Measurements from ENCODE around the gene NRGN. TPM values are rescaled to one million over a fixed set of nuclear protein-coding genes. Genes with fewer than 3 reads are reported as not detected.

NRGN gene
- total RNA-seq, 4 donors from 2014 or later = 1.4 to 3.1 (median 2.4) TPM; not detected in 1

DNA sequence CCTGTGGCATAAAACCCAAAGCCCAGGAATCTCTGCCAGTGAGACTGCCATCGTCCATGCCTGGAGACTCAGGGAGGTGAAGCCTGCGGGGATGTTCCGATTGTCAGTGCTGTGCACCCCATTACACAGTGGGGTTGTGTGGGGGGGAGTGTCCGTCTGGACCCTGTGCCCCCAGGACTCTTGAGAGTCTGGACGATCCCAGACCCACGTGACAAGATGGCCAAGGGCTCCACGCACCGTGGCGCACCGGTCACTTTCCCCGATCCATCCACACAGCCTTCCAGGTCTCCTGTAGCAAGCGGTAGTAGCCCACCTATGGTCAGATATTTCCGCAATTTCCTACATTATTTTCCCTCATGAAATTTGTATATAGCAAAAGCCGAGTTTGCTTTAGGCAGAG is 20.9 kb upstream of the NRGN start:
- Histone ChIP-seq H3K27ac (no peak overlapping the region), H3K9me3 (no peaks in the 10 kb centered on the region), H3K36me3 (no peaks in the 10 kb centered on the region), H3K4me3 (no peak overlapping the region), H3K27me3 (peaks cover 0 to 83% of the 10 kb centered on the region in 2 donors), H3K4me1 (peaks cover 0 to 19% (median 5%) of the 10 kb centered on the region in 4 donors)
- DNase-seq (ENCODE audit: low spot score in 2 of 2) = no peak
- 31 to 39% methylated on average over 12 to 14 of the region's 14 CpGs for WGBS, 2 donors
- TF ChIP-seq EP300 (IDR thresholded peaks at IDR 0.05) (no peak), POLR2A (IDR thresholded peaks at IDR 0.05) (no peak)
- TF ChIP-seq, protein P1, sequence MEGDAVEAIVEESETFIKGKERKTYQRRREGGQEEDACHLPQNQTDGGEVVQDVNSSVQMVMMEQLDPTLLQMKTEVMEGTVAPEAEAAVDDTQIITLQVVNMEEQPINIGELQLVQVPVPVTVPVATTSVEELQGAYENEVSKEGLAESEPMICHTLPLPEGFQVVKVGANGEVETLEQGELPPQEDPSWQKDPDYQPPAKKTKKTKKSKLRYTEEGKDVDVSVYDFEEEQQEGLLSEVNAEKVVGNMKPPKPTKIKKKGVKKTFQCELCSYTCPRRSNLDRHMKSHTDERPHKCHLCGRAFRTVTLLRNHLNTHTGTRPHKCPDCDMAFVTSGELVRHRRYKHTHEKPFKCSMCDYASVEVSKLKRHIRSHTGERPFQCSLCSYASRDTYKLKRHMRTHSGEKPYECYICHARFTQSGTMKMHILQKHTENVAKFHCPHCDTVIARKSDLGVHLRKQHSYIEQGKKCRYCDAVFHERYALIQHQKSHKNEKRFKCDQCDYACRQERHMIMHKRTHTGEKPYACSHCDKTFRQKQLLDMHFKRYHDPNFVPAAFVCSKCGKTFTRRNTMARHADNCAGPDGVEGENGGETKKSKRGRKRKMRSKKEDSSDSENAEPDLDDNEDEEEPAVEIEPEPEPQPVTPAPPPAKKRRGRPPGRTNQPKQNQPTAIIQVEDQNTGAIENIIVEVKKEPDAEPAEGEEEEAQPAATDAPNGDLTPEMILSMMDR (IDR thresholded peaks at IDR 0.05) = no peak

DNA sequence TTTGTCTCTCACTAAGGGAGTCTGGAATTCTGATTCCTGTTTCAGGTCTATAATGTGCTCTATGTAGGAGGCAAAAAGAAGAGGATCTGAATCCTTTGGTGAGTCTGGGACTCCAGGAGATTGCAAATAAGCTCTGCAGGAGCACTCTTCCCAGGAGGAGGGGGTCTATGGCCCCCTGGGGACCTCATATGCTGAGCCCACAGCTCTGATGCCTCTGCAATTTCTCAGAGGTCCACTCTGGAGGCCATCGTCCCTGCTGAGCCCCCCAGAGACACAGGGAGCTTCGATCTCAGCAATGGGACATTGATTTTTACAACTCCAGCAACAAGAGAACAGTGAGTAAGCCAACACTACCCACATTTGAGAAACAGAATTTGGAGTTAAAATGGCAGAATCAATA is 20.2 kb upstream of the NRGN start:
- Histone ChIP-seq H3K9me3 (no peaks in the 10 kb centered on the region), H3K4me3 (no peak overlapping the region), H3K36me3 (no peaks in the 10 kb centered on the region), H3K27ac (no peak overlapping the region), H3K27me3 (peaks cover 0 to 90% of the 10 kb centered on the region in 2 donors), H3K4me1 (peaks cover 0 to 19% (median 5%) of the 10 kb centered on the region in 4 donors)
- WGBS, 2 donors = 26 to 38% methylated on average over 2 of the region's 2 CpGs
- TF ChIP-seq POLR2A (IDR thresholded peaks at IDR 0.05) (no peak), EP300 (IDR thresholded peaks at IDR 0.05) (no peak)
- TF ChIP-seq, protein P1 (IDR thresholded peaks at IDR 0.05) = no peak
- no peak for DNase-seq (ENCODE audit: low spot score in 2 of 2)

DNA sequence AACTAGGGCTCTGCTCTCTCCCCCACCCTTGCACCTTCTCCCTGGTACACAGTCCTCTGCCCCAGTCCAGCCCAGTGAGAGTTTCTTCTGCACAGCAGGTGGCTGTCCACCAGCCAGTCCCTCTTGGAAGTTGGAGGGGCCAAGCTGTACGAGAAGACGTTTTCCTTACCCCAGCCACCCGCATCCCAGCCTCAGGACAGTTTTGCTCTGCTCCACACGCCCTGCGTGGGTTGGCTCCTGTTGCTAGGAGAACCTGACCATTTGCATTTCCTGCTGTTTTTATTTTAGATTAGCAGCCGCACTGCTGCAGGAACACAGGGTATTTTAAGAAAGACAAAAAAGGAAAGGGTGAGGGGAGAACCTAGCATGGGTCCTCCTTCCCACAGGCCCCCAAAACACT is 17.6 kb upstream of the NRGN start:
- TF ChIP-seq, protein P1 (IDR thresholded peaks at IDR 0.05) = no peak
- TF ChIP-seq EP300 (IDR thresholded peaks at IDR 0.05) = no peak
- TF ChIP-seq POLR2A (IDR thresholded peaks at IDR 0.05) = no peak
- Histone ChIP-seq H3K27ac (no peak overlapping the region), H3K4me1 (peaks cover 0 to 27% (median 5%) of the 10 kb centered on the region in 4 donors), H3K9me3 (no peaks in the 10 kb centered on the region), H3K36me3 (no peaks in the 10 kb centered on the region), H3K27me3 (peaks cover 0 to 93% of the 10 kb centered on the region in 2 donors), H3K4me3 (no peak overlapping the region)
- DNase-seq (ENCODE audit: low spot score in 2 of 2) = no peak
- WGBS, 2 donors = 18 to 51% methylated on average over 6 of the region's 6 CpGs

DNA sequence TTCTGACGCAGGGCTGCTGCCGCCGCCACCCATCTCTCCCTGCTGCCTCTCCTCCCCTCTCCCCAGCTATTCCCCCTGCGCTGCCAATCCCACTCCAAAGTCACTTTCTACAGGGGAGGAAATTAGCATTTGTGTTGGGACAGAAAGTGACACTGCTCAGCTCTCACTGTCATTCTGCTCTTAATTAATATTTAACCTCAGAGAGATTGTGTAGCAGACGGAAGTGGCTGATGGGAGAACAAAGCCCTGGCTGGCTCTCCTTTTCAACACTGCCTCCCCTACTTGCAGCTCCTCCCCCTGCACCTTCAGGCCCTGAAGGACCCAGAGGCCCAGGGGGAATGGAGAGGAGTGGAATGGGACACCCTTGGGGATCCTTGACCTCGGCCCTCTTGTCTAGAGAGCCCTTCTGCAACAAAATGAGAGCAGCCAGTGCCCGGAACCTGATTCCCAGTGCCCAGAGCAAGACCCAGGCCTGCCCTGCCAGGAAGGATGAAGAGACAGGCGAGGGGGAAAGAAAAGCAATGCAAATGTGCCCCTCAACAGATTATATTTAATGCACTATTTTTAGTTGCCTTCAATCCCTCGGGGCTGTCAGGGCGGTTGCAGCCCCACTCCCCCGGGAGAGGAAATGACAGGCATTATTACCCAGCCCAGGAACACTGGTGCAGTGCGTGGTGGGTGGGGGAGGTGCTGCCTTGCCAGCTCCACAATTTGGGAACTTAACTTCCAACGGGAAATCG is 14.6 kb upstream of the NRGN start:
- H3K4me1 ChIP-seq = peaks cover 0 to 9% (median 0%) of the 10 kb centered on the region in 4 donors
- no peaks in the 10 kb centered on the region for H3K9me3 ChIP-seq
- H3K27ac ChIP-seq = no peak overlapping the region
- no peak for DNase-seq (ENCODE audit: low spot score in 2 of 2)
- WGBS, 2 donors = 26 to 29% methylated on average over 14 of the region's 14 CpGs
- TF ChIP-seq POLR2A (IDR thresholded peaks at IDR 0.05) = no peak
- TF ChIP-seq, protein P1 (IDR thresholded peaks at IDR 0.05) = no peak
- no peak for TF ChIP-seq EP300 (IDR thresholded peaks at IDR 0.05)
- no peak overlapping the region for H3K4me3 ChIP-seq
- H3K27me3 ChIP-seq = peaks cover 0 to 65% of the 10 kb centered on the region in 2 donors
- H3K36me3 ChIP-seq = no peaks in the 10 kb centered on the region

DNA sequence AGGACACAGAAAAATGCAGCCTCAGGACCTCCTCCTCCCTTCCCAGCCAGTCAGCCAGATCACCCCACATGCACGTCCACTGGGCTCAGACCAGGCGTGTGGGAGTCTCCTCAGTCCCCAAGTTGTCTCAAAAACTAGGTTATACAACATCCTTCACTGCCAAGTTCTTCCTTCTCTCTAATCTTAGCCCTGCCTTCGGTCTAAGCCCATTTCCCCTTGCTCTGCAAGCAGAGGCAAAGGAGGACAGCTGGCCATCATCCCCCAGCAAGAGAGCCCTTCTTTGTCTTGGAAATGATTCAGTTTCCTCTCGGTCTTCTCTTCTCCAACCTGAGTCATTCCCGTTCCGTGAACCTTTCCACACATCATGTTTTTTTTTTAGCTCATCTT is 14.0 kb upstream of the NRGN start:
- Histone ChIP-seq H3K36me3 (no peaks in the 10 kb centered on the region), H3K27ac (no peak overlapping the region), H3K9me3 (no peaks in the 10 kb centered on the region), H3K4me3 (no peak overlapping the region), H3K4me1 (peaks cover 0 to 9% (median 0%) of the 10 kb centered on the region in 4 donors), H3K27me3 (peaks cover 0 to 60% of the 10 kb centered on the region in 2 donors)
- 18 to 23% methylated on average over 6 of the region's 6 CpGs for WGBS, 2 donors
- no peak for TF ChIP-seq POLR2A (IDR thresholded peaks at IDR 0.05)
- TF ChIP-seq EP300 (IDR thresholded peaks at IDR 0.05) = no peak
- TF ChIP-seq, protein P1 (IDR thresholded peaks at IDR 0.05) = no peak
- no peak for DNase-seq (ENCODE audit: low spot score in 2 of 2)

Data from tibial nerve (tissue), 4 donors.